ENCODE results near the gene KMT2B. TPM values are rescaled to one million over a fixed set of nuclear protein-coding genes. Genes with fewer than 3 reads are reported as not detected.
"Not testable (repeated sequence)": the region's sequence is repeated elsewhere in the genome, so short reads cannot be mapped to it uniquely, and the experiment has no call there.

Gene KMT2B
- total and polyA plus RNA-seq, 3 experiments from 2014 or later: 2.9 to 67.8 (median 62.6) TPM

DNA sequence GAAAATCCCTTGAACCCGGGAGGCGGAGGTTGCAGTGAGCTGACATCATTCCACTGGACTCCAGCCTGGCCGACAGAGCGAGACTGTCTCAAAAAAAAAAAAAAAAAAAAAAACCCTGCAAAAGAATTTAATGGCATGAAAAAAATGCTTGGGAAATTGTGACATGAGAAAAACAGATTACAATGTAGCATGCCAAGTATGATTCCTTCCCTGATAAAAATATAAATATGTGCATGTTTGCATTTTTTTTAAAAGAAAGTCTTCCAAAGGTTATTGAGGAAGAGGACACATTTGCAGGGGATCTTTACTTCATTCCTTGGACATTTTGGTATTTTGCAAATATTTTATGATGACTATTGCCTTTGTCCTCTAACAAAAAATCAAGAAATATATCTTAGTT is 28.0 kb upstream of the KMT2B start:
- H3K4me1 Mint-ChIP-seq: no peaks in the 10 kb centered on the region
- Histone ChIP-seq H3K4me1 (ENCODE audit: insufficient read depth, low read length) (no peaks in the 10 kb centered on the region), H3K27ac (ENCODE audit: low read depth, low read length) (no peak overlapping the region), H3K36me3 (ENCODE audit: insufficient read depth, low read length) (no peaks in the 10 kb centered on the region), H3K4me3 (ENCODE audit: low read length) (no peak overlapping the region), H3K9me3 (ENCODE audit: low read length) (no peaks in the 10 kb centered on the region), H3K27me3 (ENCODE audit: insufficient read depth, low read length, poor library complexity, severe bottlenecking) (no peaks in the 10 kb centered on the region)
- ChIA-PET POLR2A (no interaction called here), CTCF (no interaction called here)
- DNase-seq: no peak
- no peak overlapping the region for H3K4me3 Mint-ChIP-seq
- peaks cover 3 to 4% of the 10 kb centered on the region in 2 donors for H3K27me3 Mint-ChIP-seq
- no peak overlapping the region for H3K27ac Mint-ChIP-seq
- no peaks in the 10 kb centered on the region for H3K9me3 Mint-ChIP-seq
- no peaks in the 10 kb centered on the region for H3K36me3 Mint-ChIP-seq

DNA sequence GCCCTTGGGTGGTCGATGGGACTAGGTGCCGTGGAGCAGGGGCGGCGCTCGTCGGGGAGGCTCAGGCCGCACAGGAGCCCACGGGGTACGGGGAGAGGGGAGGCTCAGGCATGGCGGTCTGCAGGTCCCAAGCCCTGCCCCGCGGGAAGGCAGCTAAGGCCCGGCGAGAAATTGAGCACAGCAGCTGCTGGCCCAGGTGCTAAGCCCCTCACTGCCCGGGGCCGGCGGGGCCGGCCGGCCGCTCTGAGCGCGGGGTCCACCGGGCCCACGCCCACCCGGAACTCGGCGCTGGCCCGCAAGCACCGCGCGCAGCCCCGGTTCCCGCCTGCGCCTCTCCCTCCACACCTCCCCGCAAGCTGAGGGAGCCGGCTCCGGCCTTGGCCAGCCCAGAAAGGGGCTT is 26.7 kb upstream of the KMT2B start:
- H3K27me3 ChIP-seq (ENCODE audit: insufficient read depth, low read length, poor library complexity, severe bottlenecking); H3K4me3 ChIP-seq (ENCODE audit: low read length); H3K27ac Mint-ChIP-seq; H3K4me1 ChIP-seq (ENCODE audit: insufficient read depth, low read length); H3K36me3 ChIP-seq (ENCODE audit: insufficient read depth, low read length); H3K9me3 Mint-ChIP-seq; H3K4me3 Mint-ChIP-seq; DNase-seq; H3K9me3 ChIP-seq (ENCODE audit: low read length); H3K27me3 Mint-ChIP-seq; POLR2A ChIA-PET; H3K27ac ChIP-seq (ENCODE audit: low read depth, low read length); H3K36me3 Mint-ChIP-seq; H3K4me1 Mint-ChIP-seq: not testable (repeated sequence)
- CTCF ChIA-PET: interaction anchor here (0.7 kb wide), 1 partner anchor 135 kb away, joined by 4 read pairs; no protein-coding TSS in a partner anchor

- Mint-ChIP-seq H3K27me3 (peaks cover 1 to 3% of the 10 kb centered on the region in 2 donors), H3K4me3 (no peak overlapping the region), H3K9me3 (no peaks in the 10 kb centered on the region), H3K27ac (no peak overlapping the region), H3K4me1 (no peaks in the 10 kb centered on the region), H3K36me3 (no peaks in the 10 kb centered on the region)
- Histone ChIP-seq H3K27me3 (ENCODE audit: insufficient read depth, low read length, poor library complexity, severe bottlenecking) (no peaks in the 10 kb centered on the region), H3K9me3 (ENCODE audit: low read length) (no peaks in the 10 kb centered on the region), H3K36me3 (ENCODE audit: insufficient read depth, low read length) (no peaks in the 10 kb centered on the region), H3K4me3 (ENCODE audit: low read length) (no peak overlapping the region), H3K4me1 (ENCODE audit: insufficient read depth, low read length) (no peaks in the 10 kb centered on the region), H3K27ac (ENCODE audit: low read depth, low read length) (no peak overlapping the region)
- DNase-seq: no peak
- POLR2A ChIA-PET: no interaction called here
- CTCF ChIA-PET: interaction anchor here (0.7 to 1.8 kb wide), 11 partner anchors 10 to 265 kb away, joined by 3 to 10 read pairs (median 4); partner anchors contain the start of gene LIN37
Measured at GRCh38 chr19:35692010-35692409, 25.8 kb upstream of the KMT2B start.

GRCh38 chr19:35693422-35693821 is 24.4 kb upstream of the KMT2B start:
- Mint-ChIP-seq H3K27ac (peak overlapping the region in 1 of 8 donors; percentile 54), H3K4me3 (no peak overlapping the region), H3K36me3 (no peaks in the 10 kb centered on the region), H3K27me3 (peaks cover under 1 to 1% of the 10 kb centered on the region in 2 donors), H3K9me3 (no peaks in the 10 kb centered on the region), H3K4me1 (no peaks in the 10 kb centered on the region)
- Histone ChIP-seq H3K4me3 (ENCODE audit: low read length) (no peak overlapping the region), H3K27me3 (ENCODE audit: insufficient read depth, low read length, poor library complexity, severe bottlenecking) (no peaks in the 10 kb centered on the region), H3K27ac (ENCODE audit: low read depth, low read length) (no peak overlapping the region), H3K9me3 (ENCODE audit: low read length) (no peaks in the 10 kb centered on the region), H3K36me3 (ENCODE audit: insufficient read depth, low read length) (no peaks in the 10 kb centered on the region), H3K4me1 (ENCODE audit: insufficient read depth, low read length) (no peaks in the 10 kb centered on the region)
- CTCF ChIA-PET: interaction anchor here (0.9 to 1.8 kb wide), 10 partner anchors 9 to 240 kb away, joined by 3 to 10 read pairs (median 4); partner anchors contain the start of gene LIN37
- DNase-seq: no peak
- POLR2A ChIA-PET: no interaction called here

DNA sequence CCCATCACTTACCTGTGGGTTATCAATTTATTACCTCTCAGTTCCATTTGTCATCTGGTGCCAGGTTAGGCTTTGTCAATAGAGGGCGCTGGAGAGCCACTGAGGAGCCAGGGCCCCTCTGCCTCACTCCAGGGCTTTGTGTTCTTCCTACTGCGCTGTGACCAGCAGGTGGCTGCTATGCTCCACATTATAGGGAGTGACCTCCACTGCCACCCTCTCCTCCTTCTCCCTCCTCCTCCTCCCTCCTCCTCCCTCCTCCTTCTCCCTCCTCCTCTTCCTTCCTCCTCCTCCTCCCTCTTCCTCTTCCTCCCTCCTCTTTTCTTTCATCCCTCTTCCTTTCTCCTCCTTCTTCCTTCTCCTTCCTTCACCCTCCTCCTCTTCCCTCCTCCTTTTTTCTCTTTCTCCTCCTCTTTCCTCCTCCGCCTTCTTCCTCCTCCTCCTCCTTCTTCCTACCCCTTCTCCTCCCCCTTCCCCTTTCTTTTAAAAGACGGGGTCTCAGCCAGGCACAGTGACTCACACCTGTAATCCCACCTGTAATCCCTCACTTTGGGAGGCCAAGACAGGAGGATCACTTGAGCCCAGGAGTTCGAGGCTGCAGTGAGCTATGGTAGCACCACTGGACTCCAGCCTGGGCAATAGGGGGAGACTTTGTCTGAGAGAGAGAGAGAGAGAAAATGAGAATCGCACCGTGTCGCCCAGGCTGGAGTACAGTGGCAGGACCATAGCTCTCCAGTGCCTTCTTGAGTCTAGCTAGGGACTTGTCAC is 23.8 kb upstream of the KMT2B start:
- Histone ChIP-seq H3K4me3 (ENCODE audit: low read length) (no peak overlapping the region), H3K36me3 (ENCODE audit: insufficient read depth, low read length) (no peaks in the 10 kb centered on the region), H3K9me3 (ENCODE audit: low read length) (no peaks in the 10 kb centered on the region), H3K4me1 (ENCODE audit: insufficient read depth, low read length) (no peaks in the 10 kb centered on the region), H3K27me3 (ENCODE audit: insufficient read depth, low read length, poor library complexity, severe bottlenecking) (no peaks in the 10 kb centered on the region), H3K27ac (ENCODE audit: low read depth, low read length) (no peak overlapping the region)
- no peaks in the 10 kb centered on the region for H3K4me1 Mint-ChIP-seq
- H3K36me3 Mint-ChIP-seq: no peaks in the 10 kb centered on the region
- peak overlapping the region in 2 of 8 donors; percentile 23 to 51 for H3K27ac Mint-ChIP-seq
- H3K27me3 Mint-ChIP-seq: peaks cover 0 to 1% of the 10 kb centered on the region in 2 donors
- ChIA-PET CTCF (interaction anchor here (0.9 to 2.4 kb wide), 14 partner anchors 11 to 255 kb away, joined by 3 to 20 read pairs (median 5); partner anchors contain the start of genes LIN37 and ZBTB32), POLR2A (no interaction called here)
- no peaks in the 10 kb centered on the region for H3K9me3 Mint-ChIP-seq
- peak; percentile 81 to 92 (median 84) for DNase-seq
- no peak overlapping the region for H3K4me3 Mint-ChIP-seq

DNA sequence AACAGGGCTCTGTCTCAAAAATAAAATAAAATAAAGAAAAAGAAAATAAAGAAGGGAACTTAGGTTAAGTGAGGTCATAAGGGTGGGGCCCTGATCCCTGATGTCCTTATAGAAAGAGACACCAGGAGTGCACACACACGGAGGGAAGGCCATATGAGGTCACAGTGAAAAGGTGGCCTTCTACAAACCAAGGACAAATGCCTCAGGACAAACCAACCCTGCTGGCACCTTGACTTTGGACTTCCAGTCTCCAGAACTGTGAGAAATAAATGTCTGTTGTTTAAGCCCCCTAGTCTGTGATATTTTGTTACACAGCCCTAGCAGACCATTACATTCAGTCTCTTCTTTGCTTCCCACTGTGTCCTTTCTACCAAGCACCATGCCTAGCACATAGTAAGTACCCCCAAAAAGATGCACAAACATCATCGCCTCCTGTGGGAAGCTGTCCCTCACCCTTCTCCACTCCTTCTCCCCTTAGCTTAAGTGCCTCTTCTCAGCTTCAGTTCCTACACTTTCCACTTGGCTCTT is 21.8 kb upstream of the KMT2B start:
- ChIA-PET POLR2A (no interaction called here), CTCF (interaction anchor here (0.7 to 2.4 kb wide), 3 partner anchors 11 to 20 kb away, joined by 3 to 20 read pairs (median 6); no protein-coding TSS in a partner anchor)
- Mint-ChIP-seq H3K27ac (no peak overlapping the region), H3K27me3 (peaks cover 0 to 1% of the 10 kb centered on the region in 2 donors), H3K9me3 (no peaks in the 10 kb centered on the region), H3K4me1 (no peaks in the 10 kb centered on the region), H3K4me3 (no peak overlapping the region), H3K36me3 (no peaks in the 10 kb centered on the region)
- Histone ChIP-seq H3K36me3 (ENCODE audit: insufficient read depth, low read length) (no peaks in the 10 kb centered on the region), H3K4me3 (ENCODE audit: low read length) (no peak overlapping the region), H3K27me3 (ENCODE audit: insufficient read depth, low read length, poor library complexity, severe bottlenecking) (no peaks in the 10 kb centered on the region), H3K4me1 (ENCODE audit: insufficient read depth, low read length) (no peaks in the 10 kb centered on the region), H3K9me3 (ENCODE audit: low read length) (no peaks in the 10 kb centered on the region), H3K27ac (ENCODE audit: low read depth, low read length) (no peak overlapping the region)
- no peak for DNase-seq

- no peaks in the 10 kb centered on the region for H3K9me3 Mint-ChIP-seq
- no peak overlapping the region for H3K4me3 Mint-ChIP-seq
- Histone ChIP-seq H3K27me3 (ENCODE audit: insufficient read depth, low read length, poor library complexity, severe bottlenecking) (no peaks in the 10 kb centered on the region), H3K27ac (ENCODE audit: low read depth, low read length) (no peak overlapping the region), H3K9me3 (ENCODE audit: low read length) (no peaks in the 10 kb centered on the region), H3K36me3 (ENCODE audit: insufficient read depth, low read length) (no peaks in the 10 kb centered on the region), H3K4me3 (ENCODE audit: low read length) (no peak overlapping the region), H3K4me1 (ENCODE audit: insufficient read depth, low read length) (no peaks in the 10 kb centered on the region)
- no peak for DNase-seq
- H3K36me3 Mint-ChIP-seq: no peaks in the 10 kb centered on the region
- H3K27ac Mint-ChIP-seq: no peak overlapping the region
- CTCF ChIA-PET: interaction anchor here (0.7 kb wide), 1 partner anchor 19 kb away, joined by 3 read pairs; no protein-coding TSS in a partner anchor
- POLR2A ChIA-PET: no interaction called here
- no peaks in the 10 kb centered on the region for H3K4me1 Mint-ChIP-seq
- H3K27me3 Mint-ChIP-seq: peaks cover 0 to 1% of the 10 kb centered on the region in 2 donors
Measured at GRCh38 chr19:35696835-35697234, 21.0 kb upstream of the KMT2B start.
